ENCODE measurements around the gene LTV1.

GRCh38 chr6:143912671-143913070, 69.5 kb downstream of the LTV1 start:
- no peak for TF ChIP-seq EZH2phosphoT487 (IDR thresholded peaks at IDR 0.05; ENCODE audit: insufficient read depth, low read depth)
- no peak for TF ChIP-seq EZH2 (IDR thresholded peaks at IDR 0.05; ENCODE audit: insufficient read depth, poor library complexity, severe bottlenecking)
